GM21423 (cell line): ENCODE results near the gene PCDHGB5.

Experiments
- ATAC-seq: cut with Tn5 transposase; IDR thresholded peaks from one replicate; pipeline ENCODE4 v1.9.1; 2021; ENCODE audit warnings: mild to moderate bottlenecking, moderate library complexity; ENCODE audit not compliant: unreplicated experiment

PCDHGB5 gene

GRCh38 chr5:141397756-141398551, at the start of gene PCDHGB5:
Gene PCDHGB5 (plus strand): TSS chr5:141397947. CDS start chr5:141398128, 181 bp downstream.
- peak; percentile 90 for ATAC-seq

DNA sequence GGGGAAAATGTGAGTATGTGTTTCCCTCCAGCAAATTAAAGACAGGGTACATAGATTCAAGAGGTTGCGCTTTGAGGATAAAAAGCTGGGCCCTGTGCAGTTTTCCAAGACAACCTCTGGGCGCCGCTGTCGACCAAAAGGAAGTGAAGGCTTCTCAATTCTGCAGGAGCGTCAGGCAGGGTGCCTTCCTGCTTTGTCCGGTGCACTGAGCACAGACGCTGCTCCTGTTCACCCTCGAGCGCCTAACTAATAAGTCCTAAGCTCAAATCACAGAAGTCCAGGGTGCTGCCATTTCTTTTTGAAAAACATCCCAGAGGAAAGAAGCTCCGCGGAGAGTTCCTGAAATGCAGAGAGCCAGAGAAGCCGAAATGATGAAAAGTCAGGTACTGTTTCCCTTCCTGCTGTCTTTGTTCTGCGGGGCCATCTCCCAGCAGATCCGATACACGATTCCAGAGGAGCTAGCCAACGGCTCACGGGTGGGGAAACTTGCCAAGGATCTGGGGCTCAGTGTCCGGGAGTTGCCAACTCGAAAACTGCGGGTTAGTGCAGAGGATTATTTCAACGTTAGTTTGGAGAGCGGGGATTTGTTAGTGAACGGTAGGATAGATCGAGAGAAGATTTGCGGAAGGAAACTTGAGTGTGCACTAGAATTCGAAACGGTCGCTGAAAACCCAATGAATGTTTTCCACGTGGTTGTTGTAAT, 47.7 kb upstream of the PCDHGB5 start, which contains the start of gene PCDHGB1:
PCDHGB1 (plus strand) TSS at position 183 of the 703 bp plus-strand sequence; CDS start at position 345, 162 bp downstream.
- peak; percentile 53 for ATAC-seq

DNA sequence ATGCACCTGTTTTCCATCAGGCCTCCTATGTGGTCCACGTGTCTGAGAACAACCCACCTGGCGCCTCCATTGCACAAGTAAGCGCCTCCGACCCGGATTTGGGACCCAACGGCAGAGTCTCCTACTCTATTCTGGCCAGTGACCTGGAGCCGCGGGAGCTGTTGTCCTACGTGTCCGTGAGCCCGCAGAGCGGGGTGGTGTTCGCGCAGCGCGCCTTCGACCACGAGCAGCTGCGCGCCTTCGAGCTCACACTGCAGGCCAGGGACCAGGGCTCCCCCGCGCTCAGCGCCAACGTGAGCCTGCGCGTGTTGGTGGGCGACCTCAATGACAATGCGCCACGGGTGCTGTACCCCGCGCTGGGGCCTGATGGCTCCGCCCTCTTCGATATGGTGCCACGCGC, 46.2 kb upstream of the PCDHGB5 start:
- ATAC-seq: no peak

DNA sequence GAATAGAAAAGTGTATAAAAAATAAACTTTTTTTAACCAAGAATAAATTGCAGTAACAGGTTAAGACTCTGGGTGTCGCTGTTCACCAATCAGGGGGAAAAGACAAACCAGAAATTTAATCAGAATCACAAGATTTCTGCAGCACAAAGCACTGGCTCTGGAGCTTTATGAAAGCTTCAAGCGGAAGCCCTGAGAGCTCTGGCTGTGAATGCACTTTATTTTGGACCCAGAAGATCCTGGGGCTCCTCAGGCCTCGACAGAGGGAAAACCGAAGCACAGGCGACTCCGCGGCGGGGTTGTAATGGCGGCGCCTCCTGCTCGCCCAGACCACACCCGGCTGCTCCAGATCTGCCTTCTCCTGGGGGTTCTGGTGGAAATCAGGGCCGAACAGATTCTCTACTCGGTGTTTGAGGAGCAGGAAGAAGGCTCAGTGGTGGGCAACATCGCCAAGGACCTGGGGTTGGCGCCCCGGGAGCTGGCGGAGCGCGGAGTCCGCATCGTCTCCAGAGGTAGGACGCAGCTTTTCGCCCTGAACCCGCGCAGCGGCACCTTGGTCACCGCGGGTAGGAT, 42.8 kb upstream of the PCDHGB5 start, which contains the start of gene PCDHGA4:
PCDHGA4 (plus strand) TSS at position 122 of the 570 bp plus-strand sequence; CDS start at position 209, 87 bp downstream.
- ATAC-seq: no peak

- no peak for ATAC-seq
Observed at GRCh38 chr5:141355641-141356040, 42.1 kb upstream of the PCDHGB5 start.

DNA sequence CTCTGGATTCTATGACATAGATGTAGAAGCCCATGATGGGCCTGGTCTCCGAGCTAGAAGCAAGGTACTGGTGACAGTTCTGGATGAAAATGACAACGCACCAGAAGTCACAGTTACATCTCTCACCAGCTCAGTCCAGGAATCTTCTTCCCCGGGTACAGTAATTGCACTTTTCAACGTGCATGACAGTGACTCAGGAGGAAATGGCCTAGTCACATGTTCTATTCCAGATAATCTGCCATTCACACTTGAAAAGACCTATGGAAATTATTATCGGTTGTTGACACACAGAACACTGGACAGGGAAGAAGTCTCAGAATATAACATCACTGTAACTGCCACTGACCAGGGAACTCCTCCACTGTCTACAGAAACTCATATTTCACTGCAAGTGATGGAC, 41.6 kb upstream of the PCDHGB5 start:
- no peak for ATAC-seq

- no peak for ATAC-seq
Observed at GRCh38 chr5:141356950-141357349, 40.8 kb upstream of the PCDHGB5 start.

DNA sequence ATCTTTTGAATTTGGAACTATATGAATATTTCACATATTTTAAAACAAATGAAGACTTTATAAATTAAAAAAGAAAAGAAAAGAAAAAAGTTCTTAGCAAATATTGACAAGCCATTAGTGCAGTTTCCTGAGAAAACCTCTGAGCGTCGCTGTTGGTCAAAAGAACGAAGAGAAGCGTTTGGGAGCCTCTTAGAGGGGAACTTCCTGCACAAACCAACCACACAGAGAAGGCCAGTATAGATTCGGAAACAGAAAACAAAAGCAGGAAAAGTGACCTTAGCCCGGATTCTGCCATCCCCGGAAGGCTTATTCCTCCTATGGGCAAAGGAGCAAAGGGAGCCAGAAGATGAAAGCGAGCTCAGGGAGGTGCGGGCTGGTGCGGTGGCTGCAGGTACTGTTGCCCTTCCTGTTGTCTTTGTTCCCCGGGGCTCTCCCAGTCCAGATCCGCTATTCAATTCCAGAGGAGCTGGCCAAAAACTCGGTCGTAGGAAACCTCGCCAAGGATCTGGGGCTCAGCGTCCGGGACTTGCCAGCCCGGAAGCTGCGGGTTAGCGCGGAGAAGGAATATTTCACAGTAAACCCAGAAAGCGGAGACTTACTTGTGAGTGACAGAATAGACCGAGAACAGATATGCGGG, 37.8 kb upstream of the PCDHGB5 start, which contains the start of gene PCDHGB2:
PCDHGB2 (plus strand) TSS at position 205 of the 637 bp plus-strand sequence; CDS start at position 347, 142 bp downstream.
- ATAC-seq: peak; percentile 63

DNA sequence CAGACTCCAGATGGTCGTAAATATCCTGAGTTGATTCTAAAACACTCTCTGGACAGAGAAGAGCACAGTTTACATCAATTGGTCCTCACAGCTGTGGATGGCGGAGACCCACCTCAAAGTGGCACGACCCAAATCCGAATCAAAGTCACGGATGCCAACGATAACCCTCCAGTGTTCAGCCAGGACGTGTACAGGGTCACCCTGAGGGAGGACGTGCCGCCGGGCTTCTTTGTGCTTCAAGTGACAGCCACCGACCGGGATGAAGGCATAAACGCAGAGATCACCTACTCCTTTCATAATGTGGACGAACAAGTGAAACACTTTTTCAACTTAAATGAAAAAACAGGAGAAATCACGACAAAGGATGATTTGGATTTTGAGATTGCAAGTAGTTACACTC, 37.1 kb upstream of the PCDHGB5 start:
- no peak for ATAC-seq

DNA sequence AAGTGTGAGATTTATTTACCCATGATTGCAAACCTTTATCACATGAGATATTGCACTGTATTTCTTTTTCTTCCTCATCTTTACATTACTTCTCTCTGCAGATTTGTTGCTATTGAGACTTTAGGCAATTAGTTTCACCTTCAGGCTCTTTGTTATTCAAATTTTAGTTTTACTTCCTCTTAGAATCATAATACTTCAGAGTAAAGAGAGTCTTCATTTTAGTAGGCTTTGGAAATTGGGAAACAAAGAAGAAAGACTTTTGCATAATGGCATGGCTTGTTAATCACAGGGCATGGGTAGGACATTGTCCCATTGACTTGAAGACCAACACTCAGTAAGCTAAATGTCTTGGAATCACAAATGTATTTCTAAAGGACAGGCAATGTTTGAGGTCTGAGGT, 35.0 kb upstream of the PCDHGB5 start:
- ATAC-seq: no peak

DNA sequence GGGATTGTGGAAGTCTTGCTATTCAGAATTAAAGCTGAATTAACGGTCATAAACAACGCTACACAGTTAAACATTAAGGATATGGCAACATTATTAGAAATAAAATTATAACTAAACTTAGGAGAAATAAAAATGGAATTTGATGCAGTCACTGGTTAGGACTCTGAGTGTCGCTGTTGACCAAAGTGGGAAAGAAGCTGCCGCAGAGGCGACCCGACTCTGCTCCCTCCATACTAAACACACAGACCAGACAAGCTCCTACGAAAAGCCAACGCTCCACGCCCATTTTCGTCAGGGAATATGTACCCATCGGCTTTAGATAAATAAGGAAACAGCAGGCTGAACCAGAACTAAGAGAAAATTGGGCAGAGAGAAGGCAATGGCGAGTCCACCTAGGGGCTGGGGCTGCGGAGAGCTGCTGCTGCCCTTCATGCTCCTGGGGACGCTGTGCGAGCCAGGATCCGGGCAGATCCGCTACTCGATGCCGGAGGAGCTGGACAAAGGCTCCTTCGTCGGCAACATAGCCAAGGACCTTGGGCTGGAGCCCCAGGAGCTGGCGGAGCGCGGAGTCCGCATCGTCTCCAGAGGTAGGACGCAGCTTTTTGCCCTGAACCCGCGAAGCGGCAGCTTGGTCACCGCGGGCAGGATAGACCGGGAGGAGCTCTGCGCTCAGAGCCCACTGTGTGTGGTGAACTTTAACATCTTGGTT, 33.6 kb upstream of the PCDHGB5 start, which contains the start of gene PCDHGA5:
PCDHGA5 (plus strand) TSS at position 211 of the 709 bp plus-strand sequence; CDS start at position 380, 169 bp downstream.
- no peak for ATAC-seq

DNA sequence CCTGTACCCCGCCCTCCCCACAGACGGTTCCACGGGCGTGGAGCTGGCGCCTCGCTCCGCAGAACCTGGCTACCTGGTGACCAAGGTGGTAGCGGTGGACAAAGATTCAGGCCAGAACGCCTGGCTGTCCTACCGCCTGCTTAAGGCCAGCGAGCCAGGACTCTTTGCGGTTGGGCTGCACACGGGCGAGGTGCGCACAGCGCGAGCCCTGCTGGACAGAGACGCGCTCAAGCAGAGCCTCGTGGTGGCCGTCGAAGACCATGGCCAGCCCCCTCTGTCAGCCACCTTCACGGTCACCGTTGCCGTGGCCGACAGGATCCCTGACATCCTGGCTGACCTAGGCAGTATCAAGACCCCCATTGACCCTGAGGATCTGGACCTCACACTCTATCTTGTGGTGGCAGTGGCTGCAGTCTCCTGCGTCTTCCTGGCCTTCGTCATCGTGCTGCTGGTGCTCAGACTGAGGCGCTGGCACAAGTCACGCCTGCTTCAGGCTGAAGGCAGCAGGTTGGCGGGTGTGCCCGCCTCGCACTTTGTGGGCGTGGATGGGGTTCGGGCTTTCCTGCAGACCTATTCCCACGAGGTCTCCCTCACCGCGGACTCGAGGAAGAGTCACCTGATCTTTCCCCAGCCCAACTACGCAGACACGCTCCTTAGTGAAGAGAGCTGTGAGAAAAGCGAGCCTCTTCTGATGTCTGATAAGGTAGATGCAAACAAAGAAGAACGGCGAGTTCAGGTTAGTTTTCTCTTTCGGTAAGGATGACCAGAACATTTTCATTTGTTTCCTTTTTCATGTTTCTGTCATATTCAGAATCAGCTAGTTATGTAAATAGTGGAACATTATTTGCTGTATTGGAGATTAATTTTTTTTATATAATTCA, 31.5 kb upstream of the PCDHGB5 start:
- no peak for ATAC-seq

- ATAC-seq: peak; percentile 94
Observed at GRCh38 chr5:141369994-141370848, 27.5 kb upstream of the PCDHGB5 start, which contains the start of gene PCDHGB3. Gene PCDHGB3 (plus strand): TSS chr5:141370242. CDS start chr5:141370395, 153 bp downstream.

DNA sequence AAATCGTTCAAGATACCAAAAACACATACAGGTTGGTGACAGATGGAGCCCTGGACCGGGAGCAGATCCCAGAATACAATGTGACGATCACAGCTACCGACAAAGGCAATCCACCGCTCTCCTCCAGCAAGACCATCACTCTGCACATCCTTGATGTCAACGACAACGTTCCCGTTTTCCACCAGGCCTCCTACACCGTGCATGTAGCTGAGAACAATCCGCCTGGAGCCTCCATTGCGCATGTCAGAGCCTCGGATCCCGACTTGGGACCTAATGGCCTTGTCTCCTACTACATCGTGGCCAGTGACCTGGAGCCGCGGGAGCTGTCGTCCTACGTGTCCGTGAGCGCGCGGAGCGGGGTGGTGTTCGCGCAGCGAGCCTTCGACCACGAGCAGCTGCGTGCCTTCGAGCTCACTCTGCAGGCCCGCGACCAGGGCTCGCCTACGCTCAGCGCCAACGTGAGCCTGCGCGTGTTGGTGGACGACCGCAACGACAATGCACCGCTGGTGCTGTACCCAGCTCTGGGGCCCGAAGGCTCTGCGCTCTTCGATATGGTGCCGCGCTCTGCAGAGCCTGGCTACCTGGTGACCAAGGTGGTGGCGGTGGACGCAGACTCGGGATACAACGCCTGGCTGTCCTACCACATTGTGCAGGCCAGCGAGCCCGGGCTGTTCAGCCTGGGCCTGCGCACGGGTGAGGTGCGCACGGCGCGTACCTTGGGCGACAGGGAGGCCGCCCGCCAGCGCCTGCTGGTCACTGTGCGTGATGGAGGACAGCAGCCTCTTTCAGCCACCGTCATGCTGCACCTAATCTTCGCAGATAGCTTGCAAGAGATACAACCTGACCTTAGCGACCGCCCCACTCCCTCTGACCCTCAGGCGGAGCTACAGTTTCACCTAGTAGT, 25.9 kb upstream of the PCDHGB5 start:
- ATAC-seq: no peak

GRCh38 chr5:141373673-141374317, 24.0 kb upstream of the PCDHGB5 start, which contains the start of gene PCDHGA6:
Gene PCDHGA6 (plus strand): TSS chr5:141373891. CDS start chr5:141374084, 193 bp downstream.
- no peak for ATAC-seq

DNA sequence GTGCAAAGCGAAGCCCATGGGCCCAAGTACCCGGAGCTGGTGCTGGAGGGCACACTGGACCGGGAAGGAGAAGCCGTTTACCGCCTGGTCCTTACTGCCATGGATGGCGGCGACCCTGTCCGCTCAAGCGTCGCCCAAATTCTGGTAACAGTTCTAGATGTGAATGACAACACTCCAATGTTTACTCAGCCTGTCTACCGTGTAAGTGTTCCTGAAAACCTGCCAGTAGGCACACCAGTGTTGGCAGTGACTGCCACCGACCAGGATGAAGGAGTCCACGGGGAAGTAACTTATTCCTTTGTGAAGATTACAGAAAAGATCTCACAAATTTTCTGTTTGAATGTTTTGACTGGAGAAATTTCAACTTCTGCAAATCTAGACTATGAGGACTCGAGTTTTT, 23.1 kb upstream of the PCDHGB5 start:
- no peak for ATAC-seq
